HFFc6 (cell line): ENCODE results near the gene FNIP1. TPM values are rescaled to one million over a fixed set of nuclear protein-coding genes. Genes with fewer than 3 reads are reported as not detected.
A peak's percentile ranks its signal among the peaks of the same experiment; 100 is the strongest.

Experiments used
- DNase-seq: peaks from one replicate; pipeline ENCODE4 v3.0.0-alpha.2; 2018
- H3K27ac Mint-ChIP-seq: 2 replicates; pipeline ENCODE4 v1.8.0; 2020; ENCODE audit warnings: mild to moderate bottlenecking, mixed read lengths
- H3K27me3 Mint-ChIP-seq: 2 replicates; pipeline ENCODE4 v1.8.0; 2021; ENCODE audit warnings: mild to moderate bottlenecking, moderate library complexity, mixed read lengths; ENCODE audit not compliant: insufficient read depth
- H3K36me3 Mint-ChIP-seq: 2 replicates; pipeline ENCODE4 v1.8.0; 2021; ENCODE audit warnings: low read depth, mixed read lengths
- H3K4me1 Mint-ChIP-seq: 2 replicates; pipeline ENCODE4 v1.8.0; 2020; ENCODE audit warnings: low read depth, mixed read lengths
- H3K4me3 Mint-ChIP-seq: 2 replicates; pipeline ENCODE4 v1.8.0; 2020; ENCODE audit warnings: mild to moderate bottlenecking, moderate library complexity, mixed read lengths
- H3K9me3 Mint-ChIP-seq: 2 replicates; pipeline ENCODE4 v1.8.0; 2020; ENCODE audit warnings: mild to moderate bottlenecking, mixed read lengths
- total RNA-seq, 6 experiments: library from RNA; stranded (reverse); fragmentation: NEBNext Ultra II Directional; extraction: Animal tissue kit (Norgen Biotek cat#: 25700); gene quantifications; 2 replicates in 1 of 6; 3 replicates in 5 of 6; pipeline ENCODE4 v1.2.3, GENCODE V29; 2021
- TF ChIP-seq, protein P1 (sequence below): fragments of 200-600 bp; sonication (generic); IDR thresholded peaks from 2 replicates; pipeline ENCODE4 v1.5.0; 2021; ENCODE audit warnings: antibody characterized with exemption, mild to moderate bottlenecking

Gene FNIP1
- total RNA-seq, 6 experiments from 2014 or later = 19.9 to 24.8 (median 22.1) TPM

DNA sequence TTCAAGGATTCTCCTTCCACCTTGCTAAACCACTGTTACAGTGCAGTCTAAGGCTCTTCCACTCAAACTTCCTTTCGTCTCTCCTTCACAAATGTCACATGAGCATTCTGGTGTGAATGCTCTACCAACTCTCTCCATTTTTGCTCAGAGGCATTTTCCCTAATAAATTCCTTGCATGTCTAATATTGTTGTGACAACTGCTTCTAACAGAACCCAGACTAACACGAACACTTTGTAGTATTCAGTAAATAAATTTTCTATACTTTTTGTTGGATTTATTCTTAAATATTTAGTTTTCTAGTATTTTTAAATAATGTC lies 185.8 kb downstream of the FNIP1 start:
- peak overlapping the region; percentile 77 for H3K27ac Mint-ChIP-seq

DNA sequence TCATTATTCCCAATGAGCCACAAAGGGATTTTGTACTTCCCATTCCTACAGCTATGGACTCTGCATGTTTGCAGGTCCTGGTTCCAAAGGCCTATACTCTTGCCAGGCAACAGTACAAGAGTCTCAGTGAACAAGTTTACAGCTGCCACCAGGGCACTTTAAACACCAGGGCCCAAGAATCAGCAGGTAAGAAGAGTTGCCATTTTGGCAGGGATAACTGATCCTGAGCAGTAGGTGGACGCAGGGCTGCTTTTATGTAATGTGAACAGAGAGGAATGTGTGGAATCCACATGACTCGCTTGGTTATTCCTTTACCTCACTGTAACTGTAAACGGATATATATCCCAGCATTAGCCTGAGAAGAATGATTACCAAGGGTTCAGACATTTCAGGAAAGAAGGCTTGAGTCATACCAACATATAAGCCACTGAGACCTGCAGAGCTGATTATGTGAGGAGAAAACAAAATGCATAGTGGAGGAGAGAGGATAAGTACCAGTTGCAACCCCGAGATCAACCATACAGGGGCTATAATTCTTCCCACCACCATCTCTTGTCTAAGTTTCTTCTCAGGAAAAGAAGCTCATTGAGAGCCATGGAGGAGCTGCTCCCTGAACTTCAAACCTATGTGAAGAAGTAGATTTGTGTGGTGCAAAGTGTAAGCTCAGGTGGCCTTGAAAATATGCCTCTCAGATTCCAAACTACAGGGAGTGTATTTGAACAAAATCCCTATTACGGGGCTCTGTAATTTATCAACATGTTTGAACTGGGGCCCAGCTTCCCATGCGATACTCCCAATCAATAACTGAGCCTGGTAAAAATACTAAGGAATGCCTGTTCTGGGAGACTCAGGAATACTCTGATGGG lies 186.4 kb downstream of the FNIP1 start:
- H3K4me1 Mint-ChIP-seq = peaks cover 40% of the 10 kb centered on the region
- H3K27ac Mint-ChIP-seq = peak overlapping the region; percentile 77
- TF ChIP-seq, protein P1, sequence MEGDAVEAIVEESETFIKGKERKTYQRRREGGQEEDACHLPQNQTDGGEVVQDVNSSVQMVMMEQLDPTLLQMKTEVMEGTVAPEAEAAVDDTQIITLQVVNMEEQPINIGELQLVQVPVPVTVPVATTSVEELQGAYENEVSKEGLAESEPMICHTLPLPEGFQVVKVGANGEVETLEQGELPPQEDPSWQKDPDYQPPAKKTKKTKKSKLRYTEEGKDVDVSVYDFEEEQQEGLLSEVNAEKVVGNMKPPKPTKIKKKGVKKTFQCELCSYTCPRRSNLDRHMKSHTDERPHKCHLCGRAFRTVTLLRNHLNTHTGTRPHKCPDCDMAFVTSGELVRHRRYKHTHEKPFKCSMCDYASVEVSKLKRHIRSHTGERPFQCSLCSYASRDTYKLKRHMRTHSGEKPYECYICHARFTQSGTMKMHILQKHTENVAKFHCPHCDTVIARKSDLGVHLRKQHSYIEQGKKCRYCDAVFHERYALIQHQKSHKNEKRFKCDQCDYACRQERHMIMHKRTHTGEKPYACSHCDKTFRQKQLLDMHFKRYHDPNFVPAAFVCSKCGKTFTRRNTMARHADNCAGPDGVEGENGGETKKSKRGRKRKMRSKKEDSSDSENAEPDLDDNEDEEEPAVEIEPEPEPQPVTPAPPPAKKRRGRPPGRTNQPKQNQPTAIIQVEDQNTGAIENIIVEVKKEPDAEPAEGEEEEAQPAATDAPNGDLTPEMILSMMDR = no peak

More for the DNA sequence above, 185.8 kb downstream of the FNIP1 start:
- TF ChIP-seq, protein P1 = no peak
- 0 out of 2 replicates have a peak overlapping the region, but pooled peaks have one; percentile 26 for H3K4me3 Mint-ChIP-seq
- H3K4me1 Mint-ChIP-seq = peaks cover 46% of the 10 kb centered on the region
- H3K27me3 Mint-ChIP-seq = no peaks in the 10 kb centered on the region
- no peaks in the 10 kb centered on the region for H3K36me3 Mint-ChIP-seq
- H3K9me3 Mint-ChIP-seq = no peaks in the 10 kb centered on the region
- DNase-seq = no peak

DNA sequence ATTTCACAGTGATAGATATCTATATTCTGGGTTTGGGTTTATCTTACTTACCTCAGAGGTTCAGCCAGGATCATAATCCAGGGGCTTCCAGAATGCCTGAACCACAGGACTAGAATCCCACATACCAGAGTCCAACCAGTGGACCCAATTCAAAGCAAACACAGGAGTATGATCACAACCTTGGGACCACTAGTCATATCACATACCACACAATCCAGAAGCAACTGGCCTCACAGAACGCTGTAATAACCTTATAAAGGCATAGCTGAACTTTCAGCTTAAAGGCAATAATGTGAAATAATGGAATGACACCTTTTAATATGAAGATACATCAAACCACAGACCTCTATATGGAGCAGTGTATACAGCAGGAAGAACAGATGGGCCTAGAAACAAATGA lies 187.0 kb downstream of the FNIP1 start:
- peak overlapping the region; percentile 77 for H3K27ac Mint-ChIP-seq

More for the DNA sequence above, 186.4 kb downstream of the FNIP1 start:
- Mint-ChIP-seq H3K9me3 (no peaks in the 10 kb centered on the region), H3K27me3 (no peaks in the 10 kb centered on the region), H3K36me3 (no peaks in the 10 kb centered on the region), H3K4me3 (peak overlapping the region; percentile 41)
- DNase-seq = peak; percentile 63

DNA sequence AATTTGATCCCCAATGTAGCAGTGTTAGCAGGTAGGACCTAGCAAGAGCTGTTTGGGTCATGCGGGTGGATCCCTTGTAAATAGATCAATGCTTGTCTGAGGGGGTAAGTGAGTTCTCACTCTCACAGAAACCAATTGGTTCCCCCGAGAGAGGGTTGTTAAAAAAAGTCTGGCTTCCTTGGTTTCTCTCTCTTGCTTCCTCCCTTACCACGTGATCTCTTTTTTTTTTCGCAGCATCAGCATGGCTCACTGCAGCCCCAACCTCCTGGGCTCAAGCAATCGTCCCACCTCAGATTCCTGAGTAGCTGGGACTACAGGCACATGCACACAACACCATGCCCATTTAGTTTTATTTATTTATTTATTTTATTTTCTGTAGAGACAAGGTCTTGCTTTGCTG lies 188.2 kb downstream of the FNIP1 start:
- no peak for DNase-seq
- Mint-ChIP-seq H3K36me3 (no peaks in the 10 kb centered on the region), H3K27ac (no peak overlapping the region; the same call in 1 of the 2 replicates), H3K9me3 (no peaks in the 10 kb centered on the region), H3K4me1 (peaks cover 31% of the 10 kb centered on the region), H3K27me3 (no peaks in the 10 kb centered on the region), H3K4me3 (no peak overlapping the region)
- TF ChIP-seq, protein P1 = no peak

More for the DNA sequence above, 187.0 kb downstream of the FNIP1 start:
- Mint-ChIP-seq H3K9me3 (no peaks in the 10 kb centered on the region), H3K4me3 (no peak overlapping the region), H3K36me3 (no peaks in the 10 kb centered on the region), H3K4me1 (peaks cover 38% of the 10 kb centered on the region), H3K27me3 (no peaks in the 10 kb centered on the region)
- TF ChIP-seq, protein P1 = no peak
- no peak for DNase-seq

DNA sequence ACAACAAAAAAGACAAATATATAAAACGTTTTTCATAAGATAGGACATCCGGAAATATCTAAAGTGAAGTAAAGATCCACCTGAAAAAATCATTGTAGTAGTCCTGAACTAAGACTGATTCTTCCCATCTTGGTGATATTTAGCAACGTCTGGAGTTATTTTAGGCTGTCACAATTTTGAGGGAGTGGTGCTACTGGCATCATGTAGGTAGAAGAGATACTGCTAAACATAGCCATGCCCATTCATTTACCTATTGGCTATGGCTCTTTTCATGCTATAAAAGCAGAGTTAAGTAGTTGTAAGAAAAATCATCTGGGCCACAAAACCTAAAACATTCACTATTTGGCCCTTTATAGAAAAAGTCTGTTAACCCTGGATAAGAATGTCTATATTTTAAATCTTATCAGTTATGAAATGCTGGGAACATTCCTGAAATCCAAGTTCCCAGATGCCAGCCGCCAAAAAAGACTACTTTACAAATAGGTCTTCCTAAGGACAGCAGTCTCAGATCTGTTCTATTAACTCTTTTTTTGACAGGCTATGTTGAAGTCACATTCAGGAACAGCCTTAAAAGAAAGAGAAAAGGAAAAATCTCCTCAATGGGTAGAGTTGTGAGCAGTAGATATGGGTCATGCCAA lies 188.8 kb downstream of the FNIP1 start:
- no peak for DNase-seq
- no peak overlapping the region for H3K4me3 Mint-ChIP-seq
- H3K27ac Mint-ChIP-seq = no peak overlapping the region

More for the DNA sequence above, 188.8 kb downstream of the FNIP1 start:
- Mint-ChIP-seq H3K36me3 (no peaks in the 10 kb centered on the region), H3K4me1 (peaks cover 31% of the 10 kb centered on the region), H3K9me3 (no peaks in the 10 kb centered on the region), H3K27me3 (no peaks in the 10 kb centered on the region)
- TF ChIP-seq, protein P1 = no peak
